Stimulated activated CD4-positive, alpha-beta T cell treated with anti-CD3 and anti-CD28 coated beads, Interleukin-2, amount 100 ng/mL, for 4 hours (primary cell): ENCODE data around the gene SLC22A4.

ENCODE experiments used
- DNase-seq: peaks from one replicate; pipeline ENCODE4 v3.0.0-alpha.2; 2020; ENCODE audit warnings: low read depth

SLC22A4 gene

DNA sequence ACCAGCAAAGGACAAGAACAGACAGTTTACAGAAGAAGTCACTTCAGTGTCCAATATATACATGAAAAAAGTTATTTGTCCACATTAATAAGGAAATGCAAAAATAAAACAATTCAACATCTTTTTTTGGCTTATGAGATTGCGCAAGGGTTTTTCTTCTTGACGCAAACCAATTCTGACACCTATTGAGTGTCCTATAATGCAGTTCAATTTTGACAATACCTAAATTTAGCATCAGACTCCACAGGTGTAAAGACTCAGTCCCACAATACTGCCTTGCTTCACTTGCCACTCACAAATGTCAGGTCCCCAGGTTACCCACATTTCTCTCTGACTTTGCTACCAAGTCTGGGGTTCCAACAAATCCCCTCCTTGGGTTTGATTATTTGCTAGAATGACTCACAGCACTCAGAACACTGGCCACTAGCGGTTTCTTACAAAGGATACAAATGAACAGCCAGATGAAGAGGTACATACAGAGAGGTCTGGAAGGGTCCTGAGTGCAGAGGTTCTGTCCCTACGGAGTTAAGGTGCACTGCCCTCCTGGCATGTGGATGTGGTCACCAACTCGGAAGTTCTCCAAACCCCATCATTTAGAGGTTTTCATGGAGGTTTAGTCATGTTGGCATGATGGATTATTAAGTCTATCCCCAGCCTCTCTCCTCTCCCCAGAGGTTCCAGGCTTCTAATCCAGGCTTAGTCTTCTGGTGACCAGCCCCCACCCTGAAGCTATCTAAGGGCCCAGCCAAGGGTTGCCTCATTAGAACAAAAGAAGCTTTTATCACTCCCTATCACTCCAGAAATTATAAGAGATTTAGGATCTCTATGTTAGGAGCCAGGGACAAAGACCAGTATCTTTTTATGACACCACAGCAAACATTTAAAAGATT is 48.3 kb downstream of the SLC22A4 start:
- DNase-seq: no peak

DNA sequence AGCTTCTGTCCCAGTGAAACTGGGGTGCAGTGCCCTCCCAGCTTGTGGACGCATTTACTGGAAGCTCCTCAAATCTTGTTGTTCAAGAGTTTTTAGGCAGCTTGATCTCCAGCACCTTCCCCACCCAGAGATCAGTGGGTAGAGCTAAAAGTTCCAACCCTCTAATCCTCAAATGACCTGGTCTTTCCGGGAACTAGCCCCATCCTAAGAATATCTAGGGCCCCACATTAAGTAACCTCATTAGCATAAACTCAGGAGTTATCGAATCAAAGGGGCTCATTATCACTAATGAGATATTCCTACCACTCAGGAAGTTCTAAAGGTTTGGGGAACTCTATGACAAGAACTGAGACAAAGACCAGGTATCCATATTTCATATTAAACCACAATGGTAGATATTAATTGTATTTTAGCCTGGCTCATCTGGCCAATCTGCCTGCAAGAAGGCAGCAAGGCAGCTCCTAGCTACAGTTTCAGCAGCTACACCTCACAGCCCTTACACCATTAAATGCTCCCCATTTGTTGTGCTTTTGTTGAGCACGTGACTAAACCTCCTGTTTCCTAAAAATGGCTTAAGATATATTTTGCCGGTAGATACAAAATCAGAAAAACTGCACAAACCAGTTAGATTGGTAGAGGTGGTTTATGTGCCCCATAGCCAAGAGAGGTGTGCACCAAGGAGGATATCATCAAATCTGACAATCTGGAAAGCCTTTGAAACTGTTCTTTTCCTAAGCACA is 50.8 kb downstream of the SLC22A4 start:
- no peak for DNase-seq

DNA sequence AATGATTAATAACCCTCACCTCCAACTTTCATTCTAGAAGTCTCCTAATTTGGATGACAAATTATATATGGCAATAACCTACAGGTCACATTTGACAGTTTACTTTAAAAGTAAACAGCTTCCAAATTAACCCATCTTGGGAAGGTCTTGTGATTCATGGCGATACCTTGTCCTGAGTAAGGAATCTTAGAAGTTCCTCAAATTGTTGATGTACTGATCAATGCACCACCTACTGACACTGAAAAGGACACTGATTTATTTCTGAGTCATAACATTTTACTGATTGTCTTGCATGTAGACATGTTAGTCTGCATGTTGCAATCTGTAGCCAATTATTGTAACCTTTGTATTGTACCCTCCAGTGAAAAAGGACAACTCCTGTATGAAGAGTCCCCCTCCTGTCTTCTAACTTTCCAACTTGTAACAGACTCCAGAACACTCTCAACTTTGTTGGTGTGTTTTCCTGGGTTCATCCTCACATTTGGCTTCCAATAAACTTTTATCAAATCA is 59.3 kb downstream of the SLC22A4 start:
- DNase-seq: no peak

DNA sequence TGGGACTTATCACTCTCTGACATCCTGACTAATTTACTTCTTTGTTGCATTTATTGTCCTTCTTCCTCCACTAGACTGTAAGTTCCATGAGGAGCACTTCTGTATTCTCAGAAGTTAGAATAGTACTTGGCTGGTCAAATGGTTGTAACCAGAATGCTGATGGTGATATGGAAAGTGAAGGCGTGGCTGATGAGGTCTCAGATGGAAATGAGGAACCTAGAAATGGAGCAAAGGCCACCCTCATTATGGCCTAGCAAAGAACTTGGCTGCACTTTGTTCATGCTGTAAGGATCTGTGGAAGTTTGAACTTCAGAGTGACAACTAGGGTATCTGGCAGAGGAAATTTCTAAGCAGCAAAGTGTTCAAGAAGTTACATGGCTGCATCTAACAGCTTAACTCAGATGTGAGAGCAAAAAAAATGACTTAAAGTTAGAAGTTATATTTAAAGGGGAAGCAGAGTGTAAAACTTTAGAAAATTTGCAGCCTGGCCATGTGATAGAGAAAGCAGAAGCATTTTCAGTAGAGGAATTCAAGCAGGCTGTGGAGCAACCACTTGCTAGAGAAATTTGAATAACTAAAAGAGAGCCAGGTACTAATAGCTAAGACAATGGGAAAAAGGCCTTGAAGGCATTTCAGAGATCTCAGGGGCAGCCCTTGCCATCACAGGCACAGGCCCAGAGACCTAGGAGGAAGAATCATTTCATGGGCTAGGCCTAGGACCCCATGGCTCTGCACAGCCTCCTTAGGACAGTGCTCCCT is 60.4 kb downstream of the SLC22A4 start:
- no peak for DNase-seq

DNA sequence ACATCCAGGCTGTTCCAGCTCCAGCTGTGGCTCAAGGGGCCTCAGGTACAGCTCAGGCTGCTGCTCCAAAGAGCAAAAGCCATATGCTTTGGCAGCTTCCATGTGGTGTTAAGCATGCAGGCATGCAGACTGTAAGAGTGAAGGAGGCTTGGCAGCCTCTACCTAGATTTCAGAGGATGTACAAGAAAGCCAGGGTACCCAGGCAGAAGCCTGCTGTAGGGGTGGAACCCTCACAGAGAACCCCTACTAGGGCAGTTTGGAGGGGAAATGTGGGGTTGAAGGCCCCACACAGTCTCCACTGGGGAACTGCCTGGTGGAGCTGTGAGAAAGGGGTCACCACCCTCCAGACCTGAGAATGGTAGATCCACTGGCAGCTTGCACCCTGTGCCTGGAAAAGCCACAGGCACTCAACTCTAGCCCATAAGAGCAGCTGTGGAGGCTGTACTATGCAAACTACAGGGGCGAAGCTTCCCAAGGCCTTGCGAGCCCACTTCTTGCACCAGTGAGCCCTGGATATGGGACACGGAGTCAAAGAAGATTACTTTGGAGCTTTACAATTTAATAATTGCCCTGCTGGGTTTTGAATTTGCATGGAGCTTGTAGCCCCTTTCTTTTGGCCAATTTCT is 61.1 kb downstream of the SLC22A4 start:
- no peak for DNase-seq

DNA sequence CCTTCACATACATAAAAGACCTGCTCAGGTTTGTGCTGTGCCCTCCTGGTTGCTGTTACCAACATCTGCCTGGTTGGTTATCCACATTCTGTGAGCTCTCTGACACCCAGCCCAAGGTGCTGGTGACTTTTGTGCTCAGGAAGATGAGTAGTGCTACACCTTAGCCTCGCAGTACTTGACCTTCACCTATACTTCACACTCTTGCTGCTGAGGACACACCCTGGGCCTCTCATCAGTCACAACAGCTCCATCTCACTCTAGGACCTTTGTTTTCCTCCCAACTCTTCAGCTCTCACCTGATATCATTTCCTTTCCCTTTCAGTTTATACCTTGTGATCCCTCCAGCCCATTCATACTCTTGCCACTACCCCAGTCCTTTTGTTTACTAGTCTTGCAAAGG is 64.6 kb downstream of the SLC22A4 start:
- DNase-seq: no peak

DNA sequence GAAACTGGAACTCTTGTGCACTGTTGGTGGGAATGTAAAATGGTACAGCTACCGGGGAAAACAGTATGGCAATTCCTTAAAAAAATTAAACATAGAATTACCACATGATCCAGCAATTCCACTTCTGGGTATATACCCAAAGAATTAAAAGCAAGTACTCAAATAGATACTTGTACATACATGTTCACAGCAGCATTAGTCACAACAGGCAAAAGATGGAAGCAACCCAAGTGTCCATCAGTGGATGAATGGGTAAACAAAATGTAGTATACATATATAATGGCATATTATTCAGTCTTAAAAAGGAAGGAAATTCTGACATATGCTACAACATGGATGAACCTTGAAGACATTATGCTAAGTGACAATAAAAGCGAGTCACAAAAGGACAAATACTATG is 67.9 kb downstream of the SLC22A4 start:
- no peak for DNase-seq

DNA sequence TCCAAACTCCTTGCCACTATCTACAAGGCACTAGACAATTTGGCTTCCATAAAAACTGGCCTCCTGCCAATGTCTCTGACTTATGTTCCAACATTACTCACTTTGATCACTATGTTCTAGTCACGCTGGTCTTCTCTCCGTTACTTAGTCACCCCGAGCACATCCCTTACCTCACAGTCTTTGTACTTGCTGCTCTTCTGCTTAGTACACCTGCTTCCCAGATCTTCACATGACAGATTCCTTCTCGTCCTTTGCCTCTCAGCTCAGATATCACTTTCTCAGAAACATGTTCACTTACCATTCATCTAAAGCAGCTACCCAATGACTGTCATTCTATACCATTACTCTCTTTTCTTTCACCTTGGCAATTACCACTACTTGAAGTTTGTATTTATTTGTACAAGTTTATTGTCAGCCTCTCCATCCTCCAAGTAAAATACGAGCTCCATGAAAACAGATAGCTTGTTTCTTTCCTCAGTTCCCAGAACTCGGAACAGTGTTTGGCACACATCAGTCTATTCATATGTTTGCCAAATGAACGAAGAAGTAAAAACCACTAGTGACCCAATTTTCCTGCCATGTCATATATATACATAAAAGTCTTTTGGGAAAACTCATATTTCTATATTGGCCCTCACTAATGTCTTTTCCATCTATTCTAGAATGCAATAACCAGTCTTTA is 69.4 kb downstream of the SLC22A4 start:
- DNase-seq: no peak

DNA sequence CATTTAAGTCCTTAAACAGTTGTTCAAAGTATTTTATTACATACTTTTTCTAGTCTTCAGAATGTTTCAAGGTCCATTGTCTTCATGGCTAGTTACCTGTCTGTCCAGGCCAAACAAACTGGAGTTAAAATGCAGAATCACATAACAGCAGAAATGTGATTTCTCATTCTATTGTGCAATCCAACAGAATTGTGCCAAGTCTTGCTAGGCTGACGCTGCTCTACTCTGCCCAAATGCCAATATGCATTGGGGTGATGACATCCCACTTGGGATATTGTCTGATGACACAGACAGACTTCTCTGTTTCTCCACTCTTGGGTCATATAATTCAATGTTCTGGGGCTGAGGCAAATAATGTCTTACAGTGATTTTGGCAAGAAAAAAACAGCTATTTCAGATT is 70.1 kb downstream of the SLC22A4 start:
- DNase-seq: no peak

DNA sequence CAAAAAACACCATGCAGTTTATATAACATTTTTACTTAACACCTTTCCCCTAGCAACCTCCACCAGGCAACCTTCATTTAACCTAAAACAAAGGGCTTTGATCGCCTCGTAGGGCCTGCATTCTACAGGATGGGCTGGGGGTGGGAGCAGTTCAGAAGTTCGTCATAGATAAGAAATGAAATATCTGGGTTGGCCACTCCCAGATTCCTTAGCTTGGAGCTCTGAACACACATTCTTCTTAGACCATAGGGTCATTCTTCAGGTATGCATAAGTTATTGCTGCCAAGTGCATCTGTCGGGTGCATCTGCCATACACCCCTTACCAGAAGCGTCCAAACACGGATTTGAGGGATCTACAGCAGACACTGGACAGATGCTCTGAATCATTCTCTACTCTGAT is 71.0 kb downstream of the SLC22A4 start:
- no peak for DNase-seq

DNA sequence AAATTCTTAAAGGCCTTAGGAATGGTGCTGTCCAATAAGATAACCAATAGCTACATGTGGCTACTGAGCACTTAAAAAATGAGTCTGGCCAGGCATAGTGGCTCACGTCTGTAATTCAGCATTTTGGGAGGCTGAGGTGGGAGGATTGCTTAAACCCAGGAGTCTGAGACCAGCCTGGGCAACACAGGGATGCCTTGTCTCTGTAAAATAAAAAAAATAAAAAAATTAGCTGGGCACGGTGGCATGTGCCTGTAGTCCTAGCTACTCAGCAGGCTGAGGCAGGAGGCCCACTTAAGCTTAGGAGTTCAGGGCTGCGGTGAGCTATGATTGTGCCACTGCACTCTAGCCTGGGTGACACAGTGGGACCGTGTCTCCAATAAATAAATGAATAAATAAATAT is 74.0 kb downstream of the SLC22A4 start:
- DNase-seq: no peak

DNA sequence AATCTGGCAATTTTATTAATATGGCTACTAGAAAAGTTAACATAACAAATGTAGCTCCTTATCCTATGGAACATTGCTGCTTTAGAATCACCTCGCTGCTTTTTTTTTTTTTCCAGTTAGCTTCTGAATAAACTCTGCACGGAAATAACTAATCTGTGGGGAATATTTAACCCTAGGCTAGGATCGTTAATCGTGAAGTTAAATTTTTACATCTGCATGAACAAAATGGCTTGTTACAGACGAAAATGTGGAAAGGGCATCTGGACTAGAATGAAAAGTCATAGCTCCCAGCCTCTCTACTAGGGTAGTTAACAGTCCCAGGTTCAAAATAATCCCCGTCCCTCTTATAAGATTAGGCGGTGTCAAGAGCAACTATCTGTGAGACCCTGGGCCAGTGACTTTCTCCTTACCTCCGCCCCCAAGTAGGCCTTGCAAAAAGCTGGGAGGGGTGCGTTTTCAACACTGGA is 74.8 kb downstream of the SLC22A4 start:
- DNase-seq: no peak

DNA sequence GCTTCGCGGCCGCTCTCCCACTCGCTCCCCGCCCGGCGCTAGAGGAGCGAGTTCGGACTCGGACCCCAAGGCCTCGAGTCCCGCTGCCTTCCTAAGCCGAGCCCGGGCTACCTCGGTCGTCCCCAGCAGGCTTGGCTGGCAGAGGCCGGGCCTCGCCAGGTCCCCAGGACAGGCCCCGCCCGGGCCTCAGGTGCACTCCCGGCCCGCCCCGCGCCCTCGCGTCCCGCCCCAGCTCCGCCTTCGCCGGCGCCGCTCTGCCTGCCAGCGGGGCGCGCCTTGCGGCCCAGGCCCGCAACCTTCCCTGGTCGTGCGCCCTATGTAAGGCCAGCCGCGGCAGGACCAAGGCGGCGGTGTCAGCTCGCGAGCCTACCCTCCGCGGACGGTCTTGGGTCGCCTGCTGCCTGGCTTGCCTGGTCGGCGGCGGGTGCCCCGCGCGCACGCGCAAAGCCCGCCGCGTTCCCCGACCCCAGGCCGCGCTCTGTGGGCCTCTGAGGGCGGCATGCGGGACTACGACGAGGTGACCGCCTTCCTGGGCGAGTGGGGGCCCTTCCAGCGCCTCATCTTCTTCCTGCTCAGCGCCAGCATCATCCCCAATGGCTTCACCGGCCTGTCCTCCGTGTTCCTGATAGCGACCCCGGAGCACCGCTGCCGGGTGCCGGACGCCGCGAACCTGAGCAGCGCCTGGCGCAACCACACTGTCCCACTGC is 75.4 kb downstream of the SLC22A4 start, which contains the start of gene SLC22A5:
SLC22A5 (plus strand) TSS at position 237 of the 707 bp plus-strand sequence; CDS start at position 500, 263 bp downstream.
- peak; percentile 56 for DNase-seq

DNA sequence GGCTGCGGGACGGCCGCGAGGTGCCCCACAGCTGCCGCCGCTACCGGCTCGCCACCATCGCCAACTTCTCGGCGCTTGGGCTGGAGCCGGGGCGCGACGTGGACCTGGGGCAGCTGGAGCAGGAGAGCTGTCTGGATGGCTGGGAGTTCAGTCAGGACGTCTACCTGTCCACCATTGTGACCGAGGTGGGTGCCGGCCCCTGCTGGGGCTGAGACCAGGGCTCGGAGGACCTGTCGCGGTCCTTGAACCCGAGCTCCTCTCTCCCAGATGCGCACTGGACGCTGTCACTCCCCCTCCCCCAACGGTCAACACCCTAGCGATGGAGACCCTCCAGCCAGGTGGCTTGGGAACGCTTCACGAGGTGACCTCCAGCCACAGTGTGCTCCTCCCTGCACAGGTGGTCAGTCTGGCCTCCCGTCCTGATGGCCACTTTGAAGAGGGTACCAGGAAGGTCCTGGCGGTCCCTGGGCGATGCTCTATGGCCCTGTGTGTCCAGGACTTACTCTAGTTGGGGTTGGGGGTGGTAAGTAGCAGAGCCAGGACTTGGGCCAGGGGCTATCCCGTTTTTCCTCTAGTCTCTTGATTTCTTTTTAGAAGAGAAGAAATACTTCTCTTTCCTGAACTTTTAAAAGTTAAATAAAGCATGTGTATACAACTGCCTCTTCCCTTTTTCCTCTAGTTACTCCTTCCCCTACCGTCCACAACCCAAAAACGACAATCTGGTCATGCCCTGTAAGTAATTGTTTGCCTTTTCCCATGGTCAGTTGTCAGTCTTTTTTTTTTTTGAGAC is 76.2 kb downstream of the SLC22A4 start:
- DNase-seq: no peak

DNA sequence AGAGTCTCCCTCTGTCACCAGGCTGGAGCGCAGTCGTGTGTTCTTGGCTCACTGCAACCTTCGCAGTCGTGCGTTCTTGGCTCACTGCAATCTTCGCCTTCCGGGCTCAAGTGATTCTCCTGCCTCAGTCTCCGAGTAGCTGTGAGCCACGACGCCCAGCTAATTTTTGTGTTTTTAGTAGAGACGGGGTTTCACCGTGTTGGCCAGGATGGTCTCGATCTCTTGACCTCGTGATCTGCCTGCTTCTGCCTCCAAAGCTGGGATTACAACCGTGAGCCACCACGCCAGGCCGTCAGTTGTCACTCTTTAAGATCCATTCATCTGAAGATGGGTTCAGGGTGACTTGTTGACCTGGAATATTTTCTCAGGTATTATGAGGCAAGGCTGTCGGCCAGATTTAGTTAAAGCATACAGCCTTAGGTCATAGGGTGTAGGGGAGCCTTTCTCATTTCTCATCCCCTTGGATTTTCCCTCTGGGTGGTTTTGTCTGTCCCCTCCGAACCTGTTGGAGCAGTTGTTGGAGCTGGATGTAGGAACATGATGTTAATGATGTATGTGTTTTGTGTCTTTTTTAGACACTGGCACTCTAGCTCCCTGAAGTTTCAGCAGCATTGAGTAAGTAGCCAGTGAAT is 76.9 kb downstream of the SLC22A4 start:
- DNase-seq: no peak

DNA sequence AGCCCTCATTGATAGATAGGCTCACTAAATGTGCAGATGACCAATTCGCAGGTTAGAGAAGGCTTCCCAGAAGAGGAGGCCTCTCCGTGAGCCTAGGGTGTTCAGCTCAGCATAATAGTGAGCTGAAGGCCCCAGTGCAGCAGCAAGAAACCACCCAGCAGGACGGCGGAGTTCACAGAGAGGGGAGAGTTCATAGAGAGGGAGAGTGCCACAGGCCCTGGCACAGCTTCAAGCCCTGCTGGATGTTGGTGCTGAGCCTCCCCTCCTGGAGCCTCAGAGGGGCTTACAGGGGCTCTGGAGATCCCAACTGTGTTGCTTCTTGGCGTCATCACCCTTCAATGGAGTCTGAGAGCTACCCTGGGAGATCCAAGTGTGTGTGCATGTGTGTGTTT is 77.4 kb downstream of the SLC22A4 start:
- DNase-seq: no peak

DNA sequence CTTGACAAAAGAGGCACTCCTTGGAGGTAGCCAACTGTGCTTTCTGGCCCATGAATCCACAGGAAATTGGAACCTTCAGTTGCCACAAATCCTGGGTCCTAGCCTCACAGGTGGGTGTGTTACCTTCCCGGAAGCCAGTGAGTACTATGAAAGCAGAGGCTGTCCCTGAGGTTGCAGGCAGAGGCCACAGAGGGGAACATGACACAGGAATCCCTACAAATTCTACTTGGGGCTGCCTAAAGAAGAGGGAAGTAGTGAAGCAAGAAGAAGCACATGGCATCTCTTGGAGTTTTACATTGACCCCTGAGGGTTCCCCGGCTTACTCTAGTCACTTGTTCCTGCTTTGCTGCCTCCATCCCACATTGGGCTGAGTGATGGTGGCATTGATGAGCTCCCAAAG is 77.9 kb downstream of the SLC22A4 start:
- DNase-seq: no peak

DNA sequence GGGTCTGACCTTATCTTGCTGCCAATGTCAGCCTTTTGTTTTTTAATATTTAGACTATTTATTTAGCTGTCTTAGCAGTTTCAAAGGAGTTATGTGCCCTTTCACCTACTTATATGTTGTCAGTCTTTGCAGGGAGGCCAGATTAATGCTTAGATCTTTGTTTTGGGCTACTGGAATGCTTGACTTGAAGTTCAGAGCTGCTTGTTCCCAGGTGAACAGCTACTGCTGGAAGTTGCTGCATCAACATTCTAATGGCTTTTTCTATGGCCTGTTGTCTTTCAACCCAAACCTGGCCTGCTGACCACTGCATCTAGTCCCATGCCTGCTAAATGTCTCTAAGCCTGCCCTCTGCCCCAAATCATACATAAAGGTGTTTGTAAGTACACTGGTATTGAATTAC is 78.3 kb downstream of the SLC22A4 start:
- DNase-seq: no peak

DNA sequence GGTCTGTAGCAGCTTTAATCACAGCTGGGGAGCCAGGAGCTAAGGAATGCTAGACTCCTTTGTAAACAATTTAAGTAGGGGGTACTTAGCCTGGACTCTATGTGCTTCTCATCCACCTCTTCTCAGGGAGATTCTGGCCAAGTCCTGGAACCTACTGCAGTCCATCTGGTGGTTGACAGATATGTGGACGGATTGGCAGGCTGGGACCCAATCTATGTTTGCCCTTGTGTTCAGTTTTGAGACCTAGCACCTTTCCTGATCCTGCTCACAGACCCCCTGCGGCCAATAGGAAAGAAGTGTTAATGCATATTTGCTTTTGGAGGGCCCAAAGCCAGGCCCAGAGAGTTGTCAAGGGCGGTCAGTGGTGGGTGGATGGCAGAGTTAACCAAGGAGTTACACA is 81.8 kb downstream of the SLC22A4 start:
- DNase-seq: no peak
